ENCODE data around the gene PDE8A.
A peak's percentile ranks its signal among the peaks of the same experiment; 100 is the strongest.
"Not testable (repeated sequence)": the region's sequence is repeated elsewhere in the genome, so short reads cannot be mapped to it uniquely, and the experiment has no call there.

PDE8A gene

DNA sequence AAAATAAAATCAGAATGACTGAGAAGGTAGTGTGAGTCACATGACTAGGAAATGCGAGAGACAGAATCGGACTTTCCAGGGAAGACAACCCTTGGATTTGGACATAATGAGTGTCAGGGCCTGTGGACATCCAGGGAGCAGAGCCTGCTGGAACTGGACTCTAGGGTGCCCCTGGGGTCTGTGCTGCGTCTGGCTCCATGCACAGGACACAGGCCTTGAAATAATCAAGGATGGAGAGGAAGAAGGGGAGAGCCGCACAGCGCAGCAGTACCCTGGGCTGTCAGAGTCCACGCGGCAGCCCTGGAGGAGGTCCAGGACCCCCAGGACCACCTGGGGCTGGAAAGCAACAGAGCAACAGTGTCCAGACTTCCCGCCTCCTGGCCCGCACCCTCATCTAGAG is 173.7 kb downstream of the PDE8A start:
- Histone ChIP-seq H3K27ac (ENCODE audit: low read depth, low read length) (no peak overlapping the region), H3K36me3 (ENCODE audit: control insufficient read depth, insufficient read depth, low read length) (no peaks in the 10 kb centered on the region), H3K9me3 (ENCODE audit: control insufficient read depth, insufficient read depth, low read depth, low read length) (no peaks in the 10 kb centered on the region), H3K4me1 (ENCODE audit: control insufficient read depth, insufficient read depth, low read length) (peaks cover 13% of the 10 kb centered on the region), H3K9ac (ENCODE audit: low read length) (no peak overlapping the region), H3K4me3 (ENCODE audit: low read depth, low read length) (no peak overlapping the region), H3K27me3 (ENCODE audit: control insufficient read depth, insufficient read depth, low read length) (no peaks in the 10 kb centered on the region)

DNA sequence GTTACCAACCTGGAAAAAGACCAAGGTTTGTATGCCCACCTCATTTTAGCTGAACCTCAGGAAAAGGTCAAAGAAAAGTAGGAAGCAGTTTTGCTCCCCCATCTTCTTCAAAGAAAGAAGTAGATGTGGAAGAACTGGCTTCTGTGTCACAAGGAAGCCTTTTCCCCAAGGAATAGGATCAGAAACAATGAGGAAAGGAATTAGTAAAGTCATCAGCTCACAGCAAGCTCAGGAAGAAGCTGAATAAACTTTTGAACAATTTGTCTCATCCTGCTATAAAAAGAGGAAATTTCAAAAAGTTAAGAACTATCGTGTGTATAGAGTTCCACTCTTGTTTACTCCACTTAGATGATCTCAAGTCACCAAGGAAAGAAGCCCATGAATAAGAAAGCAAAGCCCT is 174.2 kb downstream of the PDE8A start:
- Histone ChIP-seq H3K9me3 (ENCODE audit: control insufficient read depth, insufficient read depth, low read depth, low read length) (no peaks in the 10 kb centered on the region), H3K9ac (ENCODE audit: low read length) (no peak overlapping the region), H3K4me1 (ENCODE audit: control insufficient read depth, insufficient read depth, low read length) (peaks cover 13% of the 10 kb centered on the region), H3K4me3 (ENCODE audit: low read depth, low read length) (no peak overlapping the region), H3K27ac (ENCODE audit: low read depth, low read length) (no peak overlapping the region), H3K27me3 (ENCODE audit: control insufficient read depth, insufficient read depth, low read length) (no peaks in the 10 kb centered on the region), H3K36me3 (ENCODE audit: control insufficient read depth, insufficient read depth, low read length) (no peaks in the 10 kb centered on the region)

DNA sequence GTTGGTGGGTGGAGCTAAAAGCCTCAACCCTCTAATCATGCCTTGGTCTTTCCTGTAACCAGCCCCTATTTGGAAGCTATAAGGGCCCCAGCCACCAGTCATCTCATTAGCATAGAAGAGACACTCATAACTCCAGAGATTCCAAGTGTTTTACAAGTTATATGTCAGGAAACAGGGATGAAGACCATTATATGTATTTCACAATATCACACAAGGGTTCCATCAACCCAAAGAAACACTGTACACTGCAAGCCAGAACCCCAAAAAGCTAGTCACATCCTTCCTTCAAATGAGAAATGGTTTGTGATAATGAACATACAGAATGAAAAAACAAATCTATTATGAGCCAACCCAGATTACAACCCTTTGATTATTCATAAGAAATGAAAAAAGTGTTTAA is 175.7 kb downstream of the PDE8A start:
- Histone ChIP-seq H3K9ac (ENCODE audit: low read length) (no peak overlapping the region), H3K27me3 (ENCODE audit: control insufficient read depth, insufficient read depth, low read length) (no peaks in the 10 kb centered on the region), H3K4me1 (ENCODE audit: control insufficient read depth, insufficient read depth, low read length) (peaks cover 8% of the 10 kb centered on the region; the same call in 1 of the 2 replicates), H3K27ac (ENCODE audit: low read depth, low read length) (no peak overlapping the region), H3K9me3 (ENCODE audit: control insufficient read depth, insufficient read depth, low read depth, low read length) (no peaks in the 10 kb centered on the region), H3K4me3 (ENCODE audit: low read depth, low read length) (no peak overlapping the region), H3K36me3 (ENCODE audit: control insufficient read depth, insufficient read depth, low read length) (no peaks in the 10 kb centered on the region)

DNA sequence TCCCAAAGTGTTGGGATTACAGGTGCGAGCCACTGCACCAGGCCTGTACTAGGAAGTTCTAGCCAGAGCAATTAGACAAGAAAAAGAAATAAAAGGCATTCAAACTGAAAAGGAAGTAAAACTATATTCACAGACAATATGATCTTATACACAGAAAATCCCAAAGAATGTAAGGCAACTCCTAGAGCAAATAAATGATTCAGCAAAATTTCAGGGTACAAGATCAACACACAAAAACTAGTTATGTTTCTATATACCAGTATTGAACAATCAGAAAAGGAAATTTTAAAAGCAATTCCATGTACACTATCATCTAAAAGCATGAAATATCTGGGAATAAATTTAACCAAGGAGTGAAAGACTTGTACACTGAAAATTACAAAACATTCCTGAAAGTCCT is 180.6 kb downstream of the PDE8A start:
- peaks cover 25% of the 10 kb centered on the region for H3K9me3 ChIP-seq (ENCODE audit: control insufficient read depth, insufficient read depth, low read depth, low read length)
- no peak overlapping the region for H3K9ac ChIP-seq (ENCODE audit: low read length)
- H3K36me3 ChIP-seq (ENCODE audit: control insufficient read depth, insufficient read depth, low read length), result no peaks in the 10 kb centered on the region
- no peaks in the 10 kb centered on the region for H3K4me1 ChIP-seq (ENCODE audit: control insufficient read depth, insufficient read depth, low read length)
- no peak overlapping the region for H3K4me3 ChIP-seq (ENCODE audit: low read depth, low read length)
- no peak overlapping the region for H3K27ac ChIP-seq (ENCODE audit: low read depth, low read length)
- no peaks in the 10 kb centered on the region for H3K27me3 ChIP-seq (ENCODE audit: control insufficient read depth, insufficient read depth, low read length)

DNA sequence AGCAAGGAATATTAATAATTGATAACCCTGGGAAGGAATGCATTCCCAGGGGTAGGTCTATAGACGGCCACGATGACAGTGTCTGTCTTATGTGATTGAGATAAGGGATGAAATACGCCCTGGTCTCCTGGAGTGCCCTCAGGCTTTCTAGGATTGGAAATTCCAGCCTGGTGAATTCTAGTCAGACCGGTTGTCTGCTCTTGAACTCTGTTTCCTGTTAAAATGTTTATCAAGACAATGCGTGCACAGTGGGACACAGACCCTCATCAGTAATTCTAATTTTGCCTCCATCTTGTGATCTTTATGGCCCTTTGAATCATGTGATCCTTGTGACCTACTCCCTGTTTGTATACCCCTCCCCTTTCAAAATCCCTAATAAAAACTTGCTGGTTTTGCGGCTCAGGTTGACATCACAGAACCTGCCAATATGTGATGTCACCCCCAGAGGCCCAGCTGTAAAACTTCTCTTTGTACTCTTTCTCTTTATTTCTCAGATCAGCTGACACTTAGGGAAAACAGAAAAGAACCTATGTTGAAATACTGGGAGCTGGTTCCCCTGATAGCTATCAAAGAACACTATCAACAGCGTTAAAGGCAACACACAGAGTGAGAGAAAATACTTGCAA is 183.3 kb downstream of the PDE8A start:
- Histone ChIP-seq H3K36me3 (ENCODE audit: control insufficient read depth, insufficient read depth, low read length) (no peaks in the 10 kb centered on the region), H3K4me3 (ENCODE audit: low read depth, low read length) (no peak overlapping the region), H3K27me3 (ENCODE audit: control insufficient read depth, insufficient read depth, low read length) (no peaks in the 10 kb centered on the region), H3K9ac (ENCODE audit: low read length) (no peak overlapping the region), H3K27ac (ENCODE audit: low read depth, low read length) (no peak overlapping the region), H3K9me3 (ENCODE audit: control insufficient read depth, insufficient read depth, low read depth, low read length) (peaks cover 25% of the 10 kb centered on the region), H3K4me1 (ENCODE audit: control insufficient read depth, insufficient read depth, low read length) (no peaks in the 10 kb centered on the region)

DNA sequence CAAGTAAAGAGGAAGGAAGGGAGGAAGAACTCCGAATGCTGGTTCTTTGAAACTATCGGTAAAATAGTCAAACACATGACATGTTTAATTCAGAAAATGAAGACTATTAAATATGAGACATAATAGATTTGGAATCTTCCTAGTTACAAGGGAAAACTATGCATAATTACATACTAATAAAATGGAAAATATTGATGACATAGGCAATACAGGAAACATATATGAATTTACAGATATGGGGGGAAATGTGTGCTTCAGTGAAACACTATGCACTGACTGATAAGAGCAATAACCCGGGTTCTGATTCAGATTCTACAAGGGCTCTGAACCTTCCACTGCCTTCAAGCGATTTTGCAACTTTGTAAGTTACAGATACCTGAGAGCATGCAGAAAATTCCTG is 185.9 kb downstream of the PDE8A start:
- Histone ChIP-seq H3K4me3 (ENCODE audit: low read depth, low read length) (no peak overlapping the region), H3K36me3 (ENCODE audit: control insufficient read depth, insufficient read depth, low read length) (no peaks in the 10 kb centered on the region), H3K9me3 (ENCODE audit: control insufficient read depth, insufficient read depth, low read depth, low read length) (peaks cover 50% of the 10 kb centered on the region), H3K9ac (ENCODE audit: low read length) (no peak overlapping the region), H3K27ac (ENCODE audit: low read depth, low read length) (no peak overlapping the region), H3K27me3 (ENCODE audit: control insufficient read depth, insufficient read depth, low read length) (no peaks in the 10 kb centered on the region), H3K4me1 (ENCODE audit: control insufficient read depth, insufficient read depth, low read length) (no peaks in the 10 kb centered on the region)

DNA sequence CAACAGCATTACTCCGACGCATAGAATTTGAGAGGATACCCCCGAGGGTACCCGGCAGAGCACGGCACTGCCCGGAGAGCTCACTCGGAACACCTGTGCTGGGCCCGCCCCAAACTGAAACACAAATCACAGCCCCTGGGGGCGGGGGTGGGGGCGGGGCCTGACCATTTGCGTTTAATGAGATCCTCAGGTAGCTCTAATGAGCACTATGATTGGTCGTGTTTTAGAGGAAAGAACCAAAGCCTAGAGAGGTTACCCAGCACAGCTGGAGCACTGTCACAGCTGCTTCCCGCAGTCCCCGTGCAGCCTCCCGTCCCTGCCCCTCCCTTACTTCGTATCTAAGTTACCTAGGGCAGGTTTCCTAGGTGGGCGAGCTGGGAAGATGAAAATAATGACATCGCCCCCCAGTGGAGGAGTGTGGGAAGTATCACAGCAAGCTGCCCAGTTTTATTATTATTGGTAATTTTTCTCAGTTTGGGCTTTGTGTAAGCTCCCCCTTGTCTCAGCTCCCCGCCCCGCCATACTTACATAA is 187.1 kb downstream of the PDE8A start:
- peak overlapping the region; percentile 48 for H3K4me3 ChIP-seq (ENCODE audit: low read depth, low read length)
- H3K9me3 ChIP-seq (ENCODE audit: control insufficient read depth, insufficient read depth, low read depth, low read length), result peaks cover 49% of the 10 kb centered on the region
- H3K27me3 ChIP-seq (ENCODE audit: control insufficient read depth, insufficient read depth, low read length), result no peaks in the 10 kb centered on the region
- no peak overlapping the region for H3K9ac ChIP-seq (ENCODE audit: low read length)
- no peak overlapping the region for H3K27ac ChIP-seq (ENCODE audit: low read depth, low read length)
- no peaks in the 10 kb centered on the region for H3K36me3 ChIP-seq (ENCODE audit: control insufficient read depth, insufficient read depth, low read length)
- H3K4me1 ChIP-seq (ENCODE audit: control insufficient read depth, insufficient read depth, low read length), result no peaks in the 10 kb centered on the region

DNA sequence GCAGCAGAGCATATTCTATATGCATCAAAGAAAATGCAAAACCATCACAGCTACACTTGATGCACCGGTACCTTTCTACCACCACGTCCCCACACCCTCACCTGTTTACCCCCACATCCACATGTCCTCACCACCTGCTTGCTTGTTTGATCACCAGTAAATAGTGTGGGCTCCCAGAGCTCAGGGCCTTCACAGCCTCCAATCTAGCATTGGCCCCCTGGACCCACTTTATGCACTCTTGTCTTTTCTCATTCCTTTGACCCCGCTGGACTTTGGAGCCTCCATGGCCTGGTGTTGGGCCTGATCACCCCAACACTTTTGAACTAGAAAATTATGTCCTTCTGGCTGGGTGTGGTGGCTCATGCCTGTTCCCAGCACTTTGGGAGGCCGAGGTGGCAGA is 190.1 kb downstream of the PDE8A start:
- Histone ChIP-seq H3K9ac (ENCODE audit: low read length) (no peak overlapping the region), H3K9me3 (ENCODE audit: control insufficient read depth, insufficient read depth, low read depth, low read length) (peaks cover 37% of the 10 kb centered on the region), H3K4me1 (ENCODE audit: control insufficient read depth, insufficient read depth, low read length) (no peaks in the 10 kb centered on the region), H3K36me3 (ENCODE audit: control insufficient read depth, insufficient read depth, low read length) (no peaks in the 10 kb centered on the region), H3K27ac (ENCODE audit: low read depth, low read length) (no peak overlapping the region), H3K4me3 (ENCODE audit: low read depth, low read length) (no peak overlapping the region), H3K27me3 (ENCODE audit: control insufficient read depth, insufficient read depth, low read length) (no peaks in the 10 kb centered on the region)

DNA sequence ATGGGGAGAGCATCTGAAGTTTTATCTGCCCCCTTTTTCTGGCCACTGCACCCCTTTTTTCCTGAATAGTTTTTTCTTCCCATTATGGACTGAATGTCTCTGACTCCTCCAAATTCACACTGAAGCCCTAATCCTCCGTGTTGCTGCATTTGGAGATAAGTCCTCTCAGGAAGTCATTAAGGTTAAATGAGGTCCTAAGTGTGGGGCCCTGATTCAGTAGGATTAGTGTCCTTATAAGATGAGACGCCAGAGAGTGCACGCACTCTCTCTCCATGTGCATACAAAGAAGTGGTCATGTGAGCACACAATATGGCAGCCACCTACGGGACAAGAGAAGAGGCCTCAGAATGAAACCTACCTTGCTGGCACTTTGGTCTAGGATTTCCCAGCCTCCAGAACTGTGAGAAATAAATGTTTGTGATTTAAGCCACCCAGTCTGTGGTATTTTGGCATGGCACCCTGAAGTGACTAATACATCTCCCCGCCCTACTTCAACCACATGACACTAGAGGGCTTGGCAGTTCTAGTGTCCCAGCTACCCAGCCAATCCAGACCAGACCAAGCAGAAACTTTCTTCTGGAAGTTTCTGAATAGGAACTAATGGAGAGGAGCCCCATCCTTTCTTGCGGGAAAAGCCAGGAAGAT is 191.3 kb downstream of the PDE8A start:
- H3K36me3 ChIP-seq (ENCODE audit: control insufficient read depth, insufficient read depth, low read length), result no peaks in the 10 kb centered on the region
- H3K27me3 ChIP-seq (ENCODE audit: control insufficient read depth, insufficient read depth, low read length), result no peaks in the 10 kb centered on the region
- H3K9ac ChIP-seq (ENCODE audit: low read length), result no peak overlapping the region
- H3K4me1 ChIP-seq (ENCODE audit: control insufficient read depth, insufficient read depth, low read length), result no peaks in the 10 kb centered on the region
- peaks cover 37% of the 10 kb centered on the region for H3K9me3 ChIP-seq (ENCODE audit: control insufficient read depth, insufficient read depth, low read depth, low read length)
- no peak overlapping the region for H3K27ac ChIP-seq (ENCODE audit: low read depth, low read length)
- H3K4me3 ChIP-seq (ENCODE audit: low read depth, low read length), result no peak overlapping the region

DNA sequence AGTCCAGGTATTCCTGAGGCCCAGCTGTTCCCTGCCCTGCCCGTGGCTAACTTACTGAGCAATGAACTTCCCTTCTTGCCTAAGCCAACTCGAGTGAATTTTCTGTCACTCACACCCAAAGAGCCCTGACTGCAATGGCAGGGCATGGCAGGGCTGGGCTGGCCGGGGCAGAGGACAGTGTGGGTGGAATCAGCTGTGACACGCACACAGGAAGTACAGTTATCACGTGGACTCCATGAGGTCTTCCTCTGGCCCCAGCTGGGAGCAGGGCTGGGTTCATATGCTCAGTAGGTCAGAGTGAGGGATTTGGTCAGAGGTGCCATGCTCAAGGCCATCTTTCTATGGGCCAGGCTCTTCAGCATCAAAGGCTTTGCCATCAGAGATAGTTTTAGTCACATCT is 192.0 kb downstream of the PDE8A start:
- H3K27ac ChIP-seq (ENCODE audit: low read depth, low read length); H3K4me1 ChIP-seq (ENCODE audit: control insufficient read depth, insufficient read depth, low read length); H3K36me3 ChIP-seq (ENCODE audit: control insufficient read depth, insufficient read depth, low read length); H3K9ac ChIP-seq (ENCODE audit: low read length); H3K27me3 ChIP-seq (ENCODE audit: control insufficient read depth, insufficient read depth, low read length); H3K4me3 ChIP-seq (ENCODE audit: low read depth, low read length): not testable (repeated sequence)
- peaks cover 37% of the 10 kb centered on the region for H3K9me3 ChIP-seq (ENCODE audit: control insufficient read depth, insufficient read depth, low read depth, low read length)

DNA sequence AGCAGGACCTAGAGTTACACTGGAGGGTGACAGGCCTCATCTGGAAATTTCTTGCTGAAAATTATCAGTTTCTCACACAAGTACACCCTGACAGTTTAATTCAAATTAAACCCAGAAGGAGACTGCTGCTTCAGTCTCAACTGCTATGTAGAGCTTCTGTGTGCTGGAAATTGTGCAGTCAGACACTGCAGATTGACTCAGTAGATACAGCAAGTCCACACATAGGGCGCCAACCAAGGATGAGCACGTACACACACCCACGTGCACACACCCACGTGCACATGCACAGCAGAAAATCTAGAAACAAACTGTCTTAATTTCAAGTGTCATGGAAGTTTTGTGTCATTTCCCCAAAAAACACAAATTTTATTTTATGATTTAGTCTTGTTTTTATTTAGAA is 192.9 kb downstream of the PDE8A start:
- Histone ChIP-seq H3K36me3 (ENCODE audit: control insufficient read depth, insufficient read depth, low read length) (no peaks in the 10 kb centered on the region), H3K27me3 (ENCODE audit: control insufficient read depth, insufficient read depth, low read length) (no peaks in the 10 kb centered on the region), H3K9me3 (ENCODE audit: control insufficient read depth, insufficient read depth, low read depth, low read length) (peaks cover 37% of the 10 kb centered on the region), H3K27ac (ENCODE audit: low read depth, low read length) (no peak overlapping the region), H3K9ac (ENCODE audit: low read length) (no peak overlapping the region), H3K4me1 (ENCODE audit: control insufficient read depth, insufficient read depth, low read length) (no peaks in the 10 kb centered on the region), H3K4me3 (ENCODE audit: low read depth, low read length) (no peak overlapping the region)
